Cardiac fibroblast (primary cell): ENCODE data around the gene LRP1-AS.

Source experiments
- DNase-seq, 2 donors: peaks; one replicate each; pipeline versions ENCODE4 v3.0.0 to v3.0.0-alpha.2; 2010; ENCODE audit warnings: low read depth in 2 of 2
- H3K4me3 ChIP-seq, 2 donors: replicated peaks in 1 of 2; 1 replicate in 1 of 2; 2 replicates in 1 of 2; pipeline ENCODE4 v1.5.1; 2011; ENCODE audit warnings: low read depth in 2 of 2, low read length in 2 of 2, mild to moderate bottlenecking in 2 of 2, moderate library complexity in 1 of 2
- CTCF ChIP-seq: IDR thresholded peaks from one replicate; pipeline ENCODE4 v1.5.1; 2011; ENCODE audit warnings: low read depth, mild to moderate bottlenecking, low read length, inconsistent platforms

LRP1-AS gene

GRCh38 chr12:57138526-57139272, 8.7 kb downstream of the LRP1-AS start:
- no peak for TF ChIP-seq CTCF
- no peak overlapping the region for H3K4me3 ChIP-seq
- peak; percentile 48 to 73 for DNase-seq

- peak overlapping the region; percentile 19 to 32 for H3K4me3 ChIP-seq
- no peak for TF ChIP-seq CTCF
- peak; percentile 51 to 92 for DNase-seq
These were observed 11.7 kb downstream of the LRP1-AS start for GRCh38 chr12:57135527-57136326.

GRCh38 chr12:57134949-57135348, 12.5 kb downstream of the LRP1-AS start:
- no peak for DNase-seq
- H3K4me3 ChIP-seq, result peak overlapping the region in 1 of 2 donors; percentile 14
- no peak for TF ChIP-seq CTCF

- no peak for DNase-seq
- TF ChIP-seq CTCF, result no peak
- peak overlapping the region in 1 of 2 donors; percentile 16 for H3K4me3 ChIP-seq
These were observed 13.5 kb downstream of the LRP1-AS start for GRCh38 chr12:57133916-57134315.

- TF ChIP-seq CTCF, result no peak
- H3K4me3 ChIP-seq, result peak overlapping the region; percentile 87 to 88
- peak; percentile 63 to 84 for DNase-seq
These were observed 14.3 kb downstream of the LRP1-AS start for GRCh38 chr12:57133013-57133569.

GRCh38 chr12:57131896-57132744, 15.3 kb downstream of the LRP1-AS start:
- TF ChIP-seq CTCF, result no peak
- no peak for DNase-seq
- peak overlapping the region; percentile 87 to 88 for H3K4me3 ChIP-seq
